HG03432 (cell line): ENCODE results near the gene AP1M2.

Experiments
- ATAC-seq: cut with Tn5 transposase; IDR thresholded peaks from one replicate; pipeline ENCODE4 v1.9.1; 2021; ENCODE audit warnings: mild to moderate bottlenecking, moderate library complexity; ENCODE audit not compliant: unreplicated experiment

The AP1M2 gene

GRCh38 chr19:10587022-10587838, at the start of gene AP1M2:
Gene AP1M2 (minus strand): TSS chr19:10587312. CDS start chr19:10587231, 81 bp downstream.
- no peak for ATAC-seq

- ATAC-seq: no peak
Measured at GRCh38 chr19:10636304-10636972, 49.3 kb upstream of the AP1M2 start.

GRCh38 chr19:10634963-10635362, 47.9 kb upstream of the AP1M2 start:
- ATAC-seq: no peak

GRCh38 chr19:10634430-10634829, 47.3 kb upstream of the AP1M2 start:
- ATAC-seq: no peak

GRCh38 chr19:10631874-10632273, 44.8 kb upstream of the AP1M2 start:
- ATAC-seq: no peak

GRCh38 chr19:10625762-10626138, 38.6 kb upstream of the AP1M2 start:
- ATAC-seq: no peak

GRCh38 chr19:10625003-10625761, 38.1 kb upstream of the AP1M2 start, which contains the start of gene SLC44A2:
Gene SLC44A2 (plus strand): TSS chr19:10625553. CDS start chr19:10625634, 81 bp downstream.
- ATAC-seq: no peak

- no peak for ATAC-seq
Measured at GRCh38 chr19:10624585-10624984, 37.5 kb upstream of the AP1M2 start.

GRCh38 chr19:10621966-10622365, 34.9 kb upstream of the AP1M2 start:
- ATAC-seq: no peak

GRCh38 chr19:10620786-10621185, 33.7 kb upstream of the AP1M2 start:
- no peak for ATAC-seq

GRCh38 chr19:10618846-10619245, 31.7 kb upstream of the AP1M2 start:
- ATAC-seq: no peak

GRCh38 chr19:10617409-10618121, 30.5 kb upstream of the AP1M2 start:
- ATAC-seq: no peak

GRCh38 chr19:10615429-10616023, 28.4 kb upstream of the AP1M2 start:
- ATAC-seq: no peak

GRCh38 chr19:10612499-10613119, 25.5 kb upstream of the AP1M2 start:
- no peak for ATAC-seq

GRCh38 chr19:10611907-10612306, 24.8 kb upstream of the AP1M2 start:
- ATAC-seq: no peak

GRCh38 chr19:10604460-10604980, 17.4 kb upstream of the AP1M2 start:
- no peak for ATAC-seq

GRCh38 chr19:10603873-10604459, 16.9 kb upstream of the AP1M2 start:
- peak; percentile 27 for ATAC-seq

GRCh38 chr19:10603084-10603872, 16.2 kb upstream of the AP1M2 start:
- ATAC-seq: peak; percentile 44
